BLaER1 (cell line): Measurements from ENCODE around the gene DHX15.
"Not testable (repeated sequence)": the region's sequence is repeated elsewhere in the genome, so short reads cannot be mapped to it uniquely, and the experiment has no call there.

Source experiments
- H3K27ac ChIP-seq: shearing (Covaris generic); formaldehyde crosslinking; 2 replicates; pipeline ENCODE4 v1.8.1; 2022
- H3K27me3 ChIP-seq: shearing (Covaris generic); formaldehyde crosslinking; 2 replicates; pipeline ENCODE4 v1.8.1; 2022
- H3K36me3 ChIP-seq: shearing (Covaris generic); formaldehyde crosslinking; 2 replicates; pipeline ENCODE4 v1.8.1; 2022
- H3K4me1 ChIP-seq: shearing (Covaris generic); formaldehyde crosslinking; 2 replicates; pipeline ENCODE4 v1.8.1; 2022
- H3K4me2 ChIP-seq: shearing (Covaris generic); formaldehyde crosslinking; 2 replicates; pipeline ENCODE4 v1.8.1; 2022
- H3K4me3 ChIP-seq: shearing (Covaris generic); formaldehyde crosslinking; 2 replicates; pipeline ENCODE4 v1.8.1; 2022
- H3K9ac ChIP-seq: shearing (Covaris generic); formaldehyde crosslinking; 2 replicates; pipeline ENCODE4 v1.8.1; 2022
- H3K9me3 ChIP-seq: shearing (Covaris generic); formaldehyde crosslinking; 2 replicates; pipeline ENCODE4 v1.8.1; 2022
- H4K20me1 ChIP-seq: shearing (Covaris generic); formaldehyde crosslinking; 2 replicates; pipeline ENCODE4 v1.8.1; 2022
- Cebpa-rat ChIP-seq: shearing (Covaris generic); IDR thresholded peaks from 2 replicates; pipeline ENCODE4 v1.8.1; 2022

The DHX15 gene

GRCh38 chr4:24521544-24521943 is 62.8 kb downstream of the DHX15 start:
- H3K4me1 ChIP-seq: no peaks in the 10 kb centered on the region
- H3K4me2 ChIP-seq: no peak overlapping the region
- H3K9ac ChIP-seq: no peak overlapping the region
- no peaks in the 10 kb centered on the region for H3K9me3 ChIP-seq
- no peak overlapping the region for H3K27ac ChIP-seq
- peaks cover 71% of the 10 kb centered on the region for H4K20me1 ChIP-seq
- H3K27me3 ChIP-seq: no peaks in the 10 kb centered on the region
- TF ChIP-seq Cebpa-rat: no peak
- H3K4me3 ChIP-seq: no peak overlapping the region
- peaks cover 90% of the 10 kb centered on the region for H3K36me3 ChIP-seq

- Histone ChIP-seq H3K27me3 (no peaks in the 10 kb centered on the region), H3K27ac (no peak overlapping the region), H3K4me3 (no peak overlapping the region), H3K4me2 (no peak overlapping the region), H4K20me1 (peaks cover 61% of the 10 kb centered on the region), H3K36me3 (peaks cover 79% of the 10 kb centered on the region), H3K4me1 (no peaks in the 10 kb centered on the region), H3K9ac (no peak overlapping the region), H3K9me3 (no peaks in the 10 kb centered on the region)
- TF ChIP-seq Cebpa-rat: no peak
Observed at GRCh38 chr4:24519649-24520048, 64.7 kb downstream of the DHX15 start.

- Histone ChIP-seq H3K36me3 (peaks cover 69% of the 10 kb centered on the region), H3K27ac (no peak overlapping the region), H3K9me3 (no peaks in the 10 kb centered on the region), H3K4me2 (no peak overlapping the region), H3K27me3 (no peaks in the 10 kb centered on the region), H3K9ac (no peak overlapping the region), H3K4me3 (no peak overlapping the region), H3K4me1 (no peaks in the 10 kb centered on the region), H4K20me1 (peaks cover 51% of the 10 kb centered on the region)
- no peak for TF ChIP-seq Cebpa-rat
Observed at GRCh38 chr4:24517676-24518075, 66.7 kb downstream of the DHX15 start.

- Histone ChIP-seq H3K4me1 (no peaks in the 10 kb centered on the region), H3K4me3 (no peak overlapping the region), H3K4me2 (no peak overlapping the region), H4K20me1 (peaks cover 43% of the 10 kb centered on the region), H3K27me3 (no peaks in the 10 kb centered on the region), H3K9me3 (no peaks in the 10 kb centered on the region), H3K27ac (no peak overlapping the region), H3K36me3 (peaks cover 62% of the 10 kb centered on the region), H3K9ac (no peak overlapping the region)
- TF ChIP-seq Cebpa-rat: no peak
Observed at GRCh38 chr4:24516926-24517325, 67.4 kb downstream of the DHX15 start.

GRCh38 chr4:24515698-24516097 is 68.7 kb downstream of the DHX15 start:
- H3K27me3 ChIP-seq: no peaks in the 10 kb centered on the region
- no peaks in the 10 kb centered on the region for H3K9me3 ChIP-seq
- no peak for TF ChIP-seq Cebpa-rat
- peaks cover 31% of the 10 kb centered on the region for H4K20me1 ChIP-seq
- no peak overlapping the region for H3K9ac ChIP-seq
- H3K36me3 ChIP-seq: peaks cover 54% of the 10 kb centered on the region
- H3K27ac ChIP-seq: no peak overlapping the region
- H3K4me3 ChIP-seq: no peak overlapping the region
- H3K4me2 ChIP-seq: no peak overlapping the region
- no peaks in the 10 kb centered on the region for H3K4me1 ChIP-seq

- no peak overlapping the region for H3K27ac ChIP-seq
- no peaks in the 10 kb centered on the region for H3K27me3 ChIP-seq
- no peaks in the 10 kb centered on the region for H3K4me1 ChIP-seq
- peaks cover 23% of the 10 kb centered on the region for H4K20me1 ChIP-seq
- no peak overlapping the region for H3K4me2 ChIP-seq
- no peak overlapping the region for H3K4me3 ChIP-seq
- TF ChIP-seq Cebpa-rat: no peak
- no peaks in the 10 kb centered on the region for H3K9me3 ChIP-seq
- H3K9ac ChIP-seq: no peak overlapping the region
- peaks cover 46% of the 10 kb centered on the region for H3K36me3 ChIP-seq
Observed at GRCh38 chr4:24514808-24515207, 69.5 kb downstream of the DHX15 start.

- TF ChIP-seq Cebpa-rat: no peak
Observed at GRCh38 chr4:24513718-24514117, 70.6 kb downstream of the DHX15 start.

GRCh38 chr4:24511371-24512063 is 72.8 kb downstream of the DHX15 start:
- no peak overlapping the region for H3K4me2 ChIP-seq
- H3K27me3 ChIP-seq: no peaks in the 10 kb centered on the region
- H3K9me3 ChIP-seq: no peaks in the 10 kb centered on the region
- no peak overlapping the region for H3K27ac ChIP-seq
- no peak overlapping the region for H3K4me3 ChIP-seq
- peaks cover 28% of the 10 kb centered on the region for H3K36me3 ChIP-seq
- no peak overlapping the region for H3K9ac ChIP-seq
- H3K4me1 ChIP-seq: no peaks in the 10 kb centered on the region
- no peak for TF ChIP-seq Cebpa-rat
- H4K20me1 ChIP-seq: peaks cover 3% of the 10 kb centered on the region; the same call in 1 of the 2 replicates

More at GRCh38 chr4:24513718-24514117, 70.6 kb downstream of the DHX15 start:
- H3K9ac ChIP-seq: no peak overlapping the region
- H3K27me3 ChIP-seq: no peaks in the 10 kb centered on the region
- H3K4me3 ChIP-seq: no peak overlapping the region
- H3K4me1 ChIP-seq: no peaks in the 10 kb centered on the region
- H4K20me1 ChIP-seq: peaks cover 12% of the 10 kb centered on the region; the same call in 1 of the 2 replicates
- peaks cover 41% of the 10 kb centered on the region for H3K36me3 ChIP-seq
- no peak overlapping the region for H3K27ac ChIP-seq
- H3K4me2 ChIP-seq: no peak overlapping the region
- no peaks in the 10 kb centered on the region for H3K9me3 ChIP-seq

- H3K27ac ChIP-seq: no peak overlapping the region
- H3K36me3 ChIP-seq: peaks cover 21% of the 10 kb centered on the region
- no peak for TF ChIP-seq Cebpa-rat
- H3K4me2 ChIP-seq: no peak overlapping the region
- no peaks in the 10 kb centered on the region for H4K20me1 ChIP-seq
- no peaks in the 10 kb centered on the region for H3K27me3 ChIP-seq
- no peaks in the 10 kb centered on the region for H3K4me1 ChIP-seq
- H3K4me3 ChIP-seq: no peak overlapping the region
- no peaks in the 10 kb centered on the region for H3K9me3 ChIP-seq
- no peak overlapping the region for H3K9ac ChIP-seq
Observed at GRCh38 chr4:24510091-24510490, 74.3 kb downstream of the DHX15 start.

GRCh38 chr4:24508541-24508940 is 75.8 kb downstream of the DHX15 start:
- no peaks in the 10 kb centered on the region for H3K4me1 ChIP-seq
- no peak overlapping the region for H3K4me2 ChIP-seq
- no peak overlapping the region for H3K27ac ChIP-seq
- no peak overlapping the region for H3K9ac ChIP-seq
- no peaks in the 10 kb centered on the region for H3K27me3 ChIP-seq
- H3K36me3 ChIP-seq: peaks cover 13% of the 10 kb centered on the region
- no peaks in the 10 kb centered on the region for H4K20me1 ChIP-seq
- no peaks in the 10 kb centered on the region for H3K9me3 ChIP-seq
- no peak for TF ChIP-seq Cebpa-rat
- H3K4me3 ChIP-seq: no peak overlapping the region

- Histone ChIP-seq H3K27me3 (no peaks in the 10 kb centered on the region), H3K4me1 (no peaks in the 10 kb centered on the region), H4K20me1 (no peaks in the 10 kb centered on the region), H3K36me3 (peaks cover 11% of the 10 kb centered on the region), H3K9ac (no peak overlapping the region), H3K27ac (no peak overlapping the region), H3K4me2 (no peak overlapping the region), H3K9me3 (no peaks in the 10 kb centered on the region), H3K4me3 (no peak overlapping the region)
- TF ChIP-seq Cebpa-rat: no peak
Observed at GRCh38 chr4:24507439-24507838, 76.9 kb downstream of the DHX15 start.

GRCh38 chr4:24503090-24503489 is 81.3 kb downstream of the DHX15 start:
- H3K4me2 ChIP-seq, H3K4me3 ChIP-seq, H3K27ac ChIP-seq, H3K4me1 ChIP-seq, H3K9me3 ChIP-seq, H3K9ac ChIP-seq, H3K27me3 ChIP-seq, H4K20me1 ChIP-seq, H3K36me3 ChIP-seq: not testable (repeated sequence)
